Hematopoietic multipotent progenitor cell treated with erythropoietin and hydrocortisone succinate and interleukin-3 and kit ligand, for 6 days (in vitro differentiated cells): ENCODE results near the gene GAK.

Experiments used
- DNase-seq: peaks from one replicate; pipeline ENCODE4 v3.0.0-alpha.2; 2015

GAK gene

DNA sequence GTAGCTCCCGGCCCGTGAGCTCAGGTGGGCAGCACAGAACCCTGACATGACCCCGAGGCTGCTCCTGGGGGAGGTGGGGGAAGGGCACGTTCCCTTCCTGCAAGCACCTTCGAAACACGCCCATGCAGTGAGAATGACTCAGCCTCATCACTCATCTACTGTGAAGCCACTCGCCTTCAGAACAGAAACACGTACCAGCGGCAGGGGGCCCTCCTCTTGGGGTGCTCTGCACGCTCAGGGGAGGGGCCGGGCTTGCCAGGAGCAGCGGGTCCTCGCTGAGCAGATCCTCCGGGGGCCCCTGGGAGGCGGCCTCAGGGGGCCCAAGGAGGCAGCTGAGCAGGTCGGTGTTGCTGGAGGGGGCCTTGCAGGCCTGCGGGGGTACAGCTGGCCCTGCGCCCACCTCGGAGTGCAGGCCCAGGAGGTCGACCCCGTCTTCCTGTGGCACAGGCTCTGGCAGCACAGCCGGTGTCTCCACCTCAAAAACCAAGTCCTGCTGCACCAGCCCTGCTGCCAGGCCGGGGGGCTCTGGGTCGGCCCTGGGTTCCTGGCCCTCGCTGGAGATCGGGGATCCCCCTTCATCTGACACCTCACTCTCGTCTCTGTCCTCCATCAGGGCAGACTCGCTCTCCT is 65.2 kb downstream of the GAK start:
- DNase-seq: no peak

DNA sequence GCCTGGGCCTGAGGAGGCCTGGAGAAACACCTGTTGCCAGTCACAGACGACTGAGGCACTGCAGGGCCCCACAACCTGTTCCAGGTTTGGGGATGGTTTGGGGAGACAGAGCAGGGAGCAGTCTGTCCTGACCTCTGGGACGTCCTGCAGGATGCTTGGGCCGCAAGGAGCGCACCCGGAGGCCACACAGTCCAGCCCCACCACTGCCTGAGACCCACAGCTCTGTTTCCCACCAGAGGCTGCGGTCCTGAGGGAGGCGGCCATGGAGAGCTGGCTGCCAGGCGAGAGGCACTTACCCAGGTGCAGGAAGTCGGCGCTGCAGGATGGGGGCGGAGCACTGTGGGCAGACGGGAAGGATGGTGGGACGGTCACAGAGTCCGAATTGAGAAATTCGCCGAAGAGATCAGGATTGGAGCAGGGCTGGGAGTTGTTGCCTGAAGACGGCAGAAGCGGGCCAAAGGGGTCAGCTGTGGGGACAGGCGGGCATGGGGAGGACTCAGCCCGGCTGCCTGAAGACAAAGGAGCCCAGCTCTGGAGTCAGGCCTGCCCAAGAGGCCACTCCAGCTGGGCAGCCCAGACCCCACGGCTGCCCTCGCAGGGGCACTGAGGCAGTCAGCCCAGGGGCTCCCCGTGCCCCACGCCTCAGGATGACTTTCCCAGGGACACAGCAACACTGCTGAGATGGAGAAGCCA is 65.9 kb downstream of the GAK start:
- no peak for DNase-seq

DNA sequence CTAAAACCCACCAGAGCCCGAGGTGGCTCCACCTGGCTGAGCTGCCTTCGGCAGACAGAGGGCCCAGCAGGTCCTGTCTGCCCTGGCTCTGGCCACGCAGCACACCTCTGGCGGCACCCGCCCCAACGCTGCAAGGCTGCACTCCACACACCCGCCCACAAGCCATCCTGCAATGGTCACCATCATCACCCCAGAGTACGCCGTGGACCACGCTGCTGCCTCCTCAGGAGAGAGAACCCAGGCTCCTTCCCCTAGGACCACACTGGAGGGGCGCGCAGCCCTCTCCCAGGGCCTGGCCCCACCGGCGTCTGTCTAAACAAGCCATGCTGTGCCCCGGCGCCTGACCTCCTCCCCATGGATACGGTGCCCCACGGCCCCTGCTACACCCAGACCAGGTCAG is 66.5 kb downstream of the GAK start:
- DNase-seq: no peak

GRCh38 chr4:865121-865465 is 67.0 kb downstream of the GAK start:
- no peak for DNase-seq

- DNase-seq: no peak
Observed at GRCh38 chr4:864456-865120, 67.5 kb downstream of the GAK start.

- no peak for DNase-seq
Observed at GRCh38 chr4:860561-860960, 71.6 kb downstream of the GAK start.

DNA sequence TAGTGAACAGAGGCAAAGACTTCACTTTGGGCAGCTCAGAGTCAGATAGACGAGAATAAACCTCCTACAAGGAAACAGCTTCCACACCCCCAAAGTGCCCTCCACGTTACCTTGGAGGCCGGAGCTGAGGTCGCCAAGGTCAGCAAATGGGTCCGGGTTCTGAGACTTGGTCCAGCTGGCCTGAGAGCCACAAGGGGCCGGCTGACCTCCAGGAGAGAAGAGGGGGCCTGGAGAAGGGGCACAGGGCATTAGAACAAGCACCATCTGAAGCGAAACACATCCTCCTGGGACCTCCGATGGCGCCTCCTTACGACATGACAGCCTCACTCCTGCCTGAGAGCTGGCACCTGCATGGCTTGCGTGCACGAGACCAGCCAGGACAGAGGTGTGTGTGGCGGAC is 72.6 kb downstream of the GAK start:
- DNase-seq: no peak

DNA sequence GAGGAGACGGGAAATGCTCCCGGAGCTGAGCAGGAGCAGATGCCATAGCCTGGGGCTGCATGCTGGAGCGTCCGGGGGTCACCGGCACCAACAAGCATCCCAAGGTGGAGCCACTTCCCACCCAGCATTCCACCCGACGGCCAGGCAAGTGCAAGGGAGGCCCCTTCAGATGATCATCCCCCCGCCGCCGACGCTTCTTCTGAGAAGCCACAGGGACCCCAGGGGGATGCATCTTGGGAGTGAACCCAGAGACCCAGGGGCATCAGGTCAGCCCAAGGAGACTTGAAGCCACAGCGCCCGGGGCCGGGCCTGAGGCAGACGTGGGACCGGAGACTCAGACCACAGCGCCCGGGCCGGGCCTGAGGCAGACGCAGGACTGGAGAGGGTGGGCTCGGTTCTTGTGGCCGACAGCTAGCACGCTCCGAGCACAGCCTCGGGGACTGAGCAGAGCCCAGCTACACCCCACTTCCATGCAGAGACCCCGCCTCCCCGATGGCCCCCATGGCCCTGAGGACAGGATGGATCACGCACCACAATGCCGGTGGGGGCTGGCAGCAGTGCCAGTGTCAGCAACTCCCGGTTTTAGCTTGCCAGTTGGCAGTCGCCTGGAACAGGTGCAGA is 73.2 kb downstream of the GAK start:
- DNase-seq: no peak

GRCh38 chr4:858041-858481 is 74.1 kb downstream of the GAK start:
- DNase-seq: no peak

DNA sequence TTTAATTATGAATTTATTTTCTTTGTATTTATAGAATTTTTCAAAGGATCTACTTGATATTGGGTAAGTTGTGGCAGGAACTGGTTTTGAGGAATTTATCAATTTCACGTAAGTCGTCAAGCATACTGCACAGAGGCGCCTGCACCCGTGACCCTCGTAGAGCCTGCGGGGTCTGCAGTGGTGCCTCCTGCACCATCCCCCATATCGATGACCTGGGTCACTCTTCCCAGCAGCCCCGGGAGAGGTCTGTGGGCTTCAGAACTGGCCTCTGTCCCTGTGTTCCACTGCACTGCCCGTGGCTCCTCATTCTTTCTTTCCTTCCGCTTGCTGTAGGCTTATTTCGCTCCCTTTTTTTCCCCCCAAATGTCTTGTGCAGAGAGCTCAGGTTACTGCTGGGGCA is 74.7 kb downstream of the GAK start:
- DNase-seq: no peak

- DNase-seq: no peak
Observed at GRCh38 chr4:856225-856901, 75.8 kb downstream of the GAK start.

- no peak for DNase-seq
Observed at GRCh38 chr4:855880-856224, 76.3 kb downstream of the GAK start.

GRCh38 chr4:854356-854755 is 77.8 kb downstream of the GAK start:
- DNase-seq: no peak

- DNase-seq: no peak
Observed at GRCh38 chr4:853416-853781, 78.7 kb downstream of the GAK start.

- DNase-seq: no peak
Observed at GRCh38 chr4:851701-852430, 80.2 kb downstream of the GAK start.

DNA sequence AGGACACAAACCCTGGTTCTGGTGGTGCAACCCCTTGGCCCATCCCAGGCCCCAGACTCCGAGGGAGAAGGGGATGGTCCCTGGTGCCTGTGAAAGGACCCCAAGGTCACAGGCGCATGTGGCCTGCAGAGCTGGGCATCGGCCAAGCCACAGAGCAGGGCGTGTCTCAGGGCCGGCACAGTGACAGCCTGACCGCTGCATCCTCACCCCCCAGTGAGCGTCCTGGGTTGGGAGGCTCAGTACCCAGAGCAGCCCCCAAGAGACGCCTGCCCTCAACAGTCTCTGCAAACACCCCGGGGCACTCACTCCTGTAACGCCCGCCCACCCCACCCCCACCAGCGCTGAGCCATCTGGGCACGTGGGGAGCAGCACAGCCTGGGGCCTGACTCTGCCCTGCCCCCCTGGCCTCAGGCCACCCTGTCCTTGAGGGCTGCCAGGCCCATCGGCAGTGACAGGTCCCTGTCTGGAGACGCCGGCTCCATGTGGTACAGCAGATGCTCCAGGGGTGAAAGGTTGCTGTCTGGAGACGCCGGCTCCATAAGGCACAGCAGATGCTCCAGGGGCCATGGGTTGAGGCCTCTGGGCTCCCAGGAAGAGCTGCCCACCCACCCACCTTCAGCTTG is 81.7 kb downstream of the GAK start:
- no peak for DNase-seq

DNA sequence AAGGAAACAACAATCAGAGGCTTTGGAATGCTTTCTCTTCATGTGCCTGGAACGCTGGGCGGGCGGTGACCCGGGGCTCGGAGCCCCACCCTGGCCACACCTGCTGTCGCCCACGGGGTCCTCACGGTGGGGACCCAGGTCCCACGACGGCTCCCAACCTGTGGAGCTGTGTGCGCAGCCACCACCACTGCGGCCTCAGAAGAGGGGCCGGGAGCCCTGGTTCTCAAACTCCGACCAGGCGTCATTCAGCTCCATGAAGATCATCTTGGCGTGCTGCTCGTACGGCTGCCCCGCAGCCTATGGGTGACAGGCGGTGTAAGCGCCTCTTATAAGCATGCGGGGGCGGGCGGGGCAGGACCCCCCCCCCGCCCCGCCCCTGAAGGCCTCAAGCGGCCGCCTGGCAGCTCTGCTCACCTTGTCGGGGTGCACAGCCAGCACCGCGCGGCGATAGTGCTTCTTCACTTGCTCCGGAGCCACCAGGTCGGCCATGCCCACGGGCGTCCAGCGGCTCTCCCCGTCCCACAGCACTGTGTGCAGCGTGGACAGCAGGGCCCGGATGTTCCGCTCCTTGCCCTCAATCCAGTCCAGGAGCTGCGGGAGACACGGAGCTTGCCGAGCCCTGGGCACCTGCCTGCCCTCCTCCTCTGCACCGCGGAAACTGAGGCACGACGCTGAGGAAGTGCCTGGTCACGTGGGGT is 82.5 kb downstream of the GAK start:
- no peak for DNase-seq

- no peak for DNase-seq
Observed at GRCh38 chr4:848803-849477, 83.2 kb downstream of the GAK start.

GRCh38 chr4:848307-848691 is 83.8 kb downstream of the GAK start:
- DNase-seq: no peak

DNA sequence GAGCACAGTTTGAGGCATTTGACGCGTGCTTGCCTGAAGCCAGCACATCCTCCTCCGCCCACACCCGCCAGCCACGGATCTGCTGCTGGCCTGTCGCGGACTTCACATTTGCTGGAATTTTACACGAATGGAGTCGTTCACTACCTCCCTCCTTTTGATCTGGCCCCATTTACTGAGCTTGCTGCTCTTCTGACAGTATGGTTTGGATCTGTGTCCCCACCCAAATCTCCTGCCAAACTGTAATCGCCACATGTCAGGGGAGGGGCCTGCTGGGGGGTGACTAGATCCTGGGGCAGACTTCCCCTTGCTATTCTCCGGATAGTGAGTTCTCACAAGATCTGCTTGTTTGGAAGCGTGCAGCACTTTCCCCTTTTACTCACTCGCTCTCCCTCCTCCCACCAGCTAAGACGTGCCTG is 86.3 kb downstream of the GAK start:
- DNase-seq: no peak

- no peak for DNase-seq
Observed at GRCh38 chr4:845233-845835, 86.8 kb downstream of the GAK start.
